Trophoblast cell (in vitro differentiated cells and primary cell): ENCODE measurements around the gene POU2F1.

ENCODE experiments used
- DNase-seq, 2 donors: peaks; one replicate each; pipeline ENCODE4 v3.0.0-alpha.2; 2016
- H2AFZ ChIP-seq: 2 replicates; pipeline ENCODE4 v1.6.1; 2013; ENCODE audit warnings: low read length, moderate library complexity, mild to moderate bottlenecking; ENCODE audit not compliant: insufficient read depth, poor library complexity
- H2AK5ac ChIP-seq: 2 replicates; pipeline ENCODE4 v1.6.1; 2013; ENCODE audit warnings: mild to moderate bottlenecking, low read length
- H2BK120ac ChIP-seq: 2 replicates; pipeline ENCODE4 v1.6.1; 2013; ENCODE audit warnings: low read length, mild to moderate bottlenecking, moderate library complexity; ENCODE audit not compliant: insufficient read depth, poor library complexity
- H2BK12ac ChIP-seq: 2 replicates; pipeline ENCODE4 v1.6.1; 2013; ENCODE audit warnings: mild to moderate bottlenecking, low read length, moderate library complexity
- H2BK5ac ChIP-seq: 2 replicates; pipeline ENCODE4 v1.6.1; 2013; ENCODE audit warnings: low read length, low read depth, moderate library complexity, mild to moderate bottlenecking; ENCODE audit not compliant: poor library complexity
- H3K14ac ChIP-seq: 2 replicates; pipeline ENCODE4 v1.6.1; 2013; ENCODE audit warnings: mild to moderate bottlenecking, low read length
- H3K18ac ChIP-seq: 2 replicates; pipeline ENCODE4 v1.6.1; 2013; ENCODE audit warnings: mild to moderate bottlenecking, low read length
- H3K23ac ChIP-seq: 2 replicates; pipeline ENCODE4 v1.6.1; 2013; ENCODE audit warnings: low read length
- H3K27ac ChIP-seq: 2 replicates; pipeline ENCODE4 v1.5.1; 2013; ENCODE audit warnings: low read depth, mild to moderate bottlenecking, inconsistent platforms, low read length, moderate library complexity
- H3K27me3 ChIP-seq: 2 replicates; pipeline ENCODE4 v1.6.1; 2013; ENCODE audit warnings: inconsistent platforms, mild to moderate bottlenecking, low read length, moderate library complexity; ENCODE audit not compliant: insufficient read depth
- H3K36me3 ChIP-seq, 2 experiments: 1 replicate in 1 of 2; 2 replicates in 1 of 2; pipeline ENCODE4 v1.6.1; 2013; ENCODE audit warnings: low read length in 2 of 2, mild to moderate bottlenecking in 2 of 2, moderate library complexity in 1 of 2; ENCODE audit not compliant: insufficient read depth in 2 of 2, control insufficient read depth in 1 of 2
- H3K4ac ChIP-seq: 2 replicates; pipeline ENCODE4 v1.6.1; 2013; ENCODE audit warnings: low read depth, mild to moderate bottlenecking, low read length, moderate library complexity
- H3K4me1 ChIP-seq, 2 experiments: 1 replicate in 1 of 2; 2 replicates in 1 of 2; pipeline ENCODE4 v1.6.1; 2013; ENCODE audit warnings: low read length in 2 of 2, mild to moderate bottlenecking in 2 of 2, moderate library complexity in 1 of 2; ENCODE audit not compliant: insufficient read depth in 2 of 2, control insufficient read depth in 1 of 2
- H3K4me2 ChIP-seq: 2 replicates; pipeline ENCODE4 v1.6.1; 2013; ENCODE audit warnings: inconsistent platforms, mild to moderate bottlenecking, low read length, moderate library complexity
- H3K4me3 ChIP-seq: 2 replicates; pipeline ENCODE4 v1.5.1; 2013; ENCODE audit warnings: mild to moderate bottlenecking, low read depth, low read length, inconsistent platforms
- H3K79me1 ChIP-seq: one replicate; pipeline ENCODE4 v1.6.1; 2013; ENCODE audit warnings: low read length
- H3K79me2 ChIP-seq: 2 replicates; pipeline ENCODE4 v1.6.1; 2013; ENCODE audit warnings: low read length, mild to moderate bottlenecking; ENCODE audit not compliant: control insufficient read depth, insufficient read depth, poor library complexity
- H3K9ac ChIP-seq: 2 replicates; pipeline ENCODE4 v1.6.1; 2013; ENCODE audit warnings: mild to moderate bottlenecking, low read length
- H3K9me3 ChIP-seq: 2 replicates; pipeline ENCODE4 v1.6.1; 2013; ENCODE audit warnings: low read depth, mild to moderate bottlenecking, control low read depth, inconsistent platforms, low read length; ENCODE audit not compliant: insufficient read depth
- H4K12ac ChIP-seq: 2 replicates; pipeline ENCODE4 v1.6.1; 2013; ENCODE audit warnings: low read depth, mild to moderate bottlenecking, low read length, moderate library complexity
- H4K8ac ChIP-seq: 2 replicates; pipeline ENCODE4 v1.6.1; 2013; ENCODE audit warnings: low read depth, mild to moderate bottlenecking, low read length, moderate library complexity
- H4K91ac ChIP-seq: one replicate; pipeline ENCODE4 v1.6.1; 2013; ENCODE audit warnings: low read depth, mild to moderate bottlenecking, low read length, moderate library complexity
- WGBS: extraction: QIAGEN DNeasy Blood & Tissue Kit; methylation state at CpG from one replicate; pipeline ENCODE4 v1.1.7; 2013; ENCODE audit warnings: missing lambda C conversion rate; ENCODE audit not compliant: insufficient read length, insufficient coverage; ENCODE audit errors: extremely low coverage; 5-methylcytosine and 5-hydroxymethylcytosine counted together

The POU2F1 gene

DNA sequence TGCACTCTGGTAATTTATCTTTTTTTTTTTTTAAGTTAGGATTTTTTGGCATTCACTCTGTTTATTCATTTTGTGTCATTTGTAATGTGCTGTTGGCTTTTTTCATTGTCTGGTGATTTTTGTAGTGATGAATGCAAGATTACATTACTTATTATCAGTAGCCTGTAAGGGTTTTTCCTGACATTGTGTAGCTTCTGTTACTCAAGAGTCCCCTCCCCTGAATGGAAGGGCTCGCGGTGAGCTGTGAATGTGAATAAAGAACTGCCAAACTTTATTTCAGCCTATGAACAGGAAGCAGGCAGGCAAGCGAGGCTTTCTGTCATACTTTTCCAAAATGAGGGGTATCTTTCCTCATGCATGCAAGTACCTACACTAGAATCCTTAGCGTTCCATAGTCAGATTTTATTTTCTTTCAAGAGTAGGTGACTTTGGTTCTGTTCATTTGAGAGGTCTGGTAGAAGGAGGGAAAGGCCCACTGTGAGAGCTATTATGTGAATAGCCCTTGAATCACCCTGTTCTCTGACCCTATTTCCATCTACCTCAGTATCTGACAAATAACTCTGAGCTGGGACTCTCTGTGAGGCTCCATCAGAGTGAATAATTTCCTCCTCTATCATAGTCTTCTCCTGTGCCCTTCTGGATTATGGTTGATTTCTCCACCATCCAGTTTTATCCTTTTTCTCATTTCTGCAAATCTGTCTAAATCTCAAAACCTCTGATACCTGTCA is 183.6 kb downstream of the POU2F1 start:
- no peak overlapping the region for H3K14ac ChIP-seq
- no peak overlapping the region for H3K4me2 ChIP-seq
- no peak overlapping the region for H2BK12ac ChIP-seq
- H3K36me3 ChIP-seq: peaks cover 0 to 4% of the 10 kb centered on the region in 2 experiments
- H3K9me3 ChIP-seq: no peaks in the 10 kb centered on the region
- H3K79me2 ChIP-seq: no peaks in the 10 kb centered on the region
- H3K23ac ChIP-seq: no peak overlapping the region
- H3K4me3 ChIP-seq: no peak overlapping the region
- no peak overlapping the region for H4K91ac ChIP-seq
- no peaks in the 10 kb centered on the region for H3K79me1 ChIP-seq
- H3K18ac ChIP-seq: no peak overlapping the region
- H2AK5ac ChIP-seq: no peak overlapping the region
- WGBS: no CpG with 5 or more reads among the region's 4 CpGs
- DNase-seq: no peak
- H2BK120ac ChIP-seq: no peak overlapping the region
- H2BK5ac ChIP-seq: no peak overlapping the region
- no peak overlapping the region for H4K12ac ChIP-seq
- H4K8ac ChIP-seq: no peak overlapping the region
- H2AFZ ChIP-seq: no peak overlapping the region
- no peaks in the 10 kb centered on the region for H3K27me3 ChIP-seq
- no peak overlapping the region for H3K4ac ChIP-seq
- H3K27ac ChIP-seq: no peak overlapping the region
- H3K4me1 ChIP-seq: no peaks in the 10 kb centered on the region
- no peak overlapping the region for H3K9ac ChIP-seq

DNA sequence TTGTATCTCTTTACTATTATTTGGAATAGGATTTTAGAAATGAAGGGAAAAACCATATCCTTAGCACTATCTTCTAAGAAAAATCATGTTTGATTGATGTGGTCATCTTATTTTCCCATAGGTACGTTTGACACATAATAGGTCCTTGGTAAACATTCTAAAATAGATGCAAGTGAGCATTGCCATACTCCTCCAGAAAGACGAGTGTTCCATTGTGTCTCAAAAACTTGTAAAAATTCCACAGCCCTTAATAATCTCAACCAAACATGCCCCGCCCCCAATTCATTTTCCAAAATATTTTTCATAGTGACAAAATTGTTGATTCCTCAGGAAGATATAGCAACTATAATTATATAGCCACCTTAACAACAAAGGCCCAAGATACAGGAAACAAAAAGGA is 184.2 kb downstream of the POU2F1 start:
- H4K91ac ChIP-seq: no peak overlapping the region
- 100% methylated on average over 1 of the region's 3 CpGs for WGBS
- no peak overlapping the region for H3K14ac ChIP-seq
- no peak overlapping the region for H3K9ac ChIP-seq
- H3K23ac ChIP-seq: no peak overlapping the region
- H2BK5ac ChIP-seq: no peak overlapping the region
- no peak overlapping the region for H2AK5ac ChIP-seq
- H3K4me3 ChIP-seq: no peak overlapping the region
- no peaks in the 10 kb centered on the region for H3K27me3 ChIP-seq
- no peaks in the 10 kb centered on the region for H3K79me2 ChIP-seq
- no peak overlapping the region for H2BK120ac ChIP-seq
- H3K36me3 ChIP-seq: peaks cover 0 to 4% of the 10 kb centered on the region in 2 experiments
- H3K79me1 ChIP-seq: no peaks in the 10 kb centered on the region
- H4K12ac ChIP-seq: no peak overlapping the region
- H3K4me2 ChIP-seq: no peak overlapping the region
- H2AFZ ChIP-seq: no peak overlapping the region
- H2BK12ac ChIP-seq: no peak overlapping the region
- DNase-seq: no peak
- H3K27ac ChIP-seq: no peak overlapping the region
- no peak overlapping the region for H4K8ac ChIP-seq
- no peaks in the 10 kb centered on the region for H3K9me3 ChIP-seq
- H3K18ac ChIP-seq: no peak overlapping the region
- H3K4ac ChIP-seq: no peak overlapping the region
- H3K4me1 ChIP-seq: no peaks in the 10 kb centered on the region

DNA sequence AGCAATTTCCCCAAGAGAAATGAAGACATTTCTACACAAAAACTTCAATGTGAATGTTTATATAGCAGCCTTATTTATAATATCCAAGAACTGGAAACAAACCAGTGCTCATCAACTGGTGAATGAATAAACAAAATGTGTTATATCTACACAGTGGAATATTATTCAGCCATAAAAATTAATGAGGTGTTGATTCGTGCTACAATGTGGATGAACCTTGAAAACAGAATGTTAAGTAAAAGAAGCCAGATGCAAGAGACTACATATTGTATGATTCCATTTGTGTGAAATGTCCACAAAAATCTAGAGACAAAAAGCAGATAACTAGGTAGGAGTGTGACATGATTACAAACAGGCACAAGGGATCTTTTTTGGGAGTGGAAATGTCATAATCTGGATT is 187.7 kb downstream of the POU2F1 start:
- WGBS: no CpG with 5 or more reads among the region's 1 CpG
- Histone ChIP-seq H4K91ac (no peak overlapping the region), H2AK5ac (no peak overlapping the region)

DNA sequence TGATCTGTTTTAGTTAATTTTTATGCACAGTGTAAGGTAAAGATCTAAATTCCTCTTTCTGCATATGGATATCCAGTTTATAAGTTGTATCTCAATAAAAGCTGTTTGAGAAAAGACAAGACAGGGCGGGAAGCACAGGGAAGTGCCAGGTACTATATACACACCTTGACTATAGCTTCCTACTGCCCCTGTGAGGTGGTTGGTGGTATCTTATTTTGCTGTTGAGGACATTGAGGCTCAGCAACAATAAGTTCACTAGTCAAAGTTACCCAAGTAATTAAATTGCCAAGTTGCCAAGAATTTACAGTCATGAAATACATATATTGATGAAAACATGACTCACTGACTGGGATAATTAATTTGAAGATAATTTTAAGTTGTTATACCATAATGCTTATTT is 188.5 kb downstream of the POU2F1 start:
- Histone ChIP-seq H4K12ac (no peak overlapping the region), H3K23ac (no peak overlapping the region), H3K14ac (no peak overlapping the region), H4K8ac (no peak overlapping the region), H3K9ac (no peak overlapping the region), H3K36me3 (peaks cover 5 to 10% of the 10 kb centered on the region in 2 experiments), H3K79me2 (no peaks in the 10 kb centered on the region), H3K4me1 (no peaks in the 10 kb centered on the region), H3K4me3 (no peak overlapping the region), H2BK120ac (no peak overlapping the region), H2AFZ (no peak overlapping the region), H3K27ac (no peak overlapping the region), H4K91ac (no peak overlapping the region), H3K79me1 (no peaks in the 10 kb centered on the region), H2BK5ac (no peak overlapping the region), H2BK12ac (no peak overlapping the region), H3K18ac (no peak overlapping the region), H3K9me3 (peaks cover 1% of the 10 kb centered on the region), H3K27me3 (no peaks in the 10 kb centered on the region), H3K4ac (no peak overlapping the region), H3K4me2 (no peak overlapping the region), H2AK5ac (no peak overlapping the region)
- DNase-seq: peak in 1 of 2 donors; percentile 58
- WGBS: no CpG with 5 or more reads among the region's 1 CpG

More for the DNA sequence above, 187.7 kb downstream of the POU2F1 start:
- Histone ChIP-seq H3K9me3 (peaks cover 1% of the 10 kb centered on the region), H3K23ac (no peak overlapping the region), H3K4me2 (no peak overlapping the region), H3K79me1 (no peaks in the 10 kb centered on the region), H3K18ac (no peak overlapping the region), H3K9ac (no peak overlapping the region), H3K4ac (no peak overlapping the region), H2AFZ (no peak overlapping the region), H2BK5ac (no peak overlapping the region), H3K36me3 (peaks cover 5 to 10% of the 10 kb centered on the region in 2 experiments), H3K27ac (no peak overlapping the region), H3K4me1 (no peaks in the 10 kb centered on the region), H3K79me2 (no peaks in the 10 kb centered on the region), H4K8ac (no peak overlapping the region), H3K27me3 (no peaks in the 10 kb centered on the region), H4K12ac (no peak overlapping the region), H3K4me3 (no peak overlapping the region), H3K14ac (no peak overlapping the region), H2BK120ac (no peak overlapping the region), H2BK12ac (no peak overlapping the region)
- DNase-seq: no peak
